Cardiac fibroblast (primary cell): ENCODE data around the gene ALOX15.
"Not testable (repeated sequence)": the region's sequence is repeated elsewhere in the genome, so short reads cannot be mapped to it uniquely, and the experiment has no call there.

Source experiments
- DNase-seq, 2 donors: peaks; one replicate each; pipeline versions ENCODE4 v3.0.0 to v3.0.0-alpha.2; 2010; ENCODE audit warnings: low read depth in 2 of 2
- H3K4me3 ChIP-seq, 2 donors: replicated peaks in 1 of 2; 1 replicate in 1 of 2; 2 replicates in 1 of 2; pipeline ENCODE4 v1.5.1; 2011; ENCODE audit warnings: low read depth in 2 of 2, low read length in 2 of 2, mild to moderate bottlenecking in 2 of 2, moderate library complexity in 1 of 2
- TF ChIP-seq, protein P1 (sequence below): IDR thresholded peaks from one replicate; pipeline ENCODE4 v1.5.1; 2011; ENCODE audit warnings: low read depth, mild to moderate bottlenecking, low read length, inconsistent platforms

Gene ALOX15

GRCh38 chr17:4631431-4631830 lies 10.0 kb downstream of the ALOX15 start:
- TF ChIP-seq, protein P1, sequence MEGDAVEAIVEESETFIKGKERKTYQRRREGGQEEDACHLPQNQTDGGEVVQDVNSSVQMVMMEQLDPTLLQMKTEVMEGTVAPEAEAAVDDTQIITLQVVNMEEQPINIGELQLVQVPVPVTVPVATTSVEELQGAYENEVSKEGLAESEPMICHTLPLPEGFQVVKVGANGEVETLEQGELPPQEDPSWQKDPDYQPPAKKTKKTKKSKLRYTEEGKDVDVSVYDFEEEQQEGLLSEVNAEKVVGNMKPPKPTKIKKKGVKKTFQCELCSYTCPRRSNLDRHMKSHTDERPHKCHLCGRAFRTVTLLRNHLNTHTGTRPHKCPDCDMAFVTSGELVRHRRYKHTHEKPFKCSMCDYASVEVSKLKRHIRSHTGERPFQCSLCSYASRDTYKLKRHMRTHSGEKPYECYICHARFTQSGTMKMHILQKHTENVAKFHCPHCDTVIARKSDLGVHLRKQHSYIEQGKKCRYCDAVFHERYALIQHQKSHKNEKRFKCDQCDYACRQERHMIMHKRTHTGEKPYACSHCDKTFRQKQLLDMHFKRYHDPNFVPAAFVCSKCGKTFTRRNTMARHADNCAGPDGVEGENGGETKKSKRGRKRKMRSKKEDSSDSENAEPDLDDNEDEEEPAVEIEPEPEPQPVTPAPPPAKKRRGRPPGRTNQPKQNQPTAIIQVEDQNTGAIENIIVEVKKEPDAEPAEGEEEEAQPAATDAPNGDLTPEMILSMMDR = no peak
- DNase-seq = no peak
- no peak overlapping the region for H3K4me3 ChIP-seq

- TF ChIP-seq, protein P1 = no peak
- no peak for DNase-seq
- no peak overlapping the region for H3K4me3 ChIP-seq
Measured at GRCh38 chr17:4626734-4627256, 14.7 kb downstream of the ALOX15 start.

DNA sequence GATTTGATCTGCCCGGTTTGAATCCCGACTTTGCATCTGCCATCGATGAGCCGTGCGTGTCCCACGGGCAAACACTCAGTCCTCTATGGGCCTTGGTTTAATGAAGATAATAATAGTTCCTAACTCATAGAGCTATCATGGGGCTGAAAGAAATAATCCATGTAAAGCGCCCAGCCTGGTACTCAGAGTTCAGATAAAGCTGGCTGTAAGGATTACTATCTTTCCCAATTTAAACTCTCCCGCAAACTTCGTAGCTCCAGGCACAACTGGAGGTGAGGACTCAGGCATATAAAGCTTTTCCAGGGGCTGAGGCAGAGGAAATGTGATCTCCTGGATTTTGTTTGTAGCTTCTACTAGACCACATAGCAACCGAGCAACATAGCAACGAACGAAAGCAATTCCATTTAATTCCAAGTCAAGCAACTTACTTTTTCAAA lies 16.3 kb downstream of the ALOX15 start:
- TF ChIP-seq, protein P1 = no peak
- no peak overlapping the region for H3K4me3 ChIP-seq
- DNase-seq = peak; percentile 19 to 51

- DNase-seq = peak; percentile 41 to 82
- H3K4me3 ChIP-seq = not testable (repeated sequence)
Measured at GRCh38 chr17:4624451-4624911, 17.0 kb downstream of the ALOX15 start.

DNA sequence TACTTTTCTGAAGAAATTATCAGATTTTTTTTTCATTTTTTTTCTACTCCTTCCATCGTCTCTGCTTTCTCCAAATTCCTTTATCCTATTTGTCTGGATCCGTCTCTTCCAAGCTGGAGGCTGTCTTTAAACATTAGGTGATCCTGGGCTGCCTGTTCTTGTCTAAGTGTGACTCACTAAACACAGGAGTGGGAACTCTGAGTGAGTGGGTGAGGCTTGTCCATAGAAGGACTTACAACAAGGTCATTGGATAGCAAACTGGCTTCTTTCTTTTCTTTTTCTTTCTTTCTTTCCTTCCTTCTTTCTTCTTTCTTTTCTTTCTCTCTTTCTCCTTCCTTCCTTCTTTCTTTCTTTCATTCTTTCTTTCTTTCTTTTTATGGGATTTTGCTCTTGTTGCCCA lies 18.2 kb downstream of the ALOX15 start:
- DNase-seq = peak; percentile 61 to 62
- TF ChIP-seq, protein P1 = no peak

GRCh38 chr17:4622375-4622774 lies 19.1 kb downstream of the ALOX15 start:
- TF ChIP-seq, protein P1 = no peak
- no peak overlapping the region for H3K4me3 ChIP-seq
- no peak for DNase-seq

More for the DNA sequence above, 18.2 kb downstream of the ALOX15 start:
- H3K4me3 ChIP-seq = no peak overlapping the region

- no peak for DNase-seq
- H3K4me3 ChIP-seq = no peak overlapping the region
- TF ChIP-seq, protein P1 = no peak
Measured at GRCh38 chr17:4620531-4621101, 20.9 kb downstream of the ALOX15 start.
